Sigmoid colon (tissue), 7 donors: ENCODE data around the gene UBXN10. TPM values are rescaled to one million over a fixed set of nuclear protein-coding genes. Genes with fewer than 3 reads are reported as not detected.

Source experiments
- DNase-seq: peaks from one replicate; pipeline ENCODE4 v3.0.0-alpha.2; 2019
- H3K27ac ChIP-seq, 4 donors: fragments of 200-600 bp; sonication (generic); one replicate each; pipeline ENCODE4 v1.5.1; 2016 to 2019; ENCODE audit warnings: mild to moderate bottlenecking in 1 of 4
- H3K27me3 ChIP-seq, 3 donors: fragments of 200-600 bp; sonication (generic); one replicate each; pipeline ENCODE4 v1.5.1; 2019; ENCODE audit warnings: mild to moderate bottlenecking in 1 of 3
- H3K36me3 ChIP-seq, 4 donors: fragments of 200-600 bp; sonication (generic); one replicate each; pipeline ENCODE4 v1.5.1; 2016 to 2019
- H3K4me1 ChIP-seq, 4 donors: fragments of 200-600 bp; sonication (generic); one replicate each; pipeline ENCODE4 v1.5.1; 2017 to 2019
- H3K4me3 ChIP-seq, 4 donors: fragments of 200-600 bp; sonication (generic); one replicate each; pipeline ENCODE4 v1.5.1; 2017 to 2019; ENCODE audit warnings: mild to moderate bottlenecking in 2 of 4, moderate library complexity in 1 of 4
- H3K9me3 ChIP-seq, 4 donors: fragments of 200-600 bp in 3 of 4; sonication (generic) in 3 of 4; one replicate each; pipeline versions ENCODE4 v1.5.1 to v1.6.1; 2013 to 2019
- EP300 ChIP-seq, 4 donors: sonication (generic); formaldehyde crosslinking; IDR thresholded peaks; one replicate each; pipeline ENCODE4 v1.6.1; 2017; ENCODE audit warnings: antibody characterized with exemption in 4 of 4
- POLR2A ChIP-seq, 2 donors: fragments of 450-650 bp; IDR thresholded peaks; one replicate each; pipeline ENCODE4 v1.6.1; 2016; ENCODE audit warnings: antibody characterized with exemption in 2 of 2, mild to moderate bottlenecking in 2 of 2, moderate library complexity in 2 of 2
- POLR2AphosphoS5 ChIP-seq, 4 donors: sonication (generic); formaldehyde crosslinking; IDR thresholded peaks; one replicate each; pipeline ENCODE4 v1.6.1; 2017; ENCODE audit warnings: antibody characterized with exemption in 4 of 4
- WGBS, 2 donors: extraction: QIAGEN DNeasy Blood & Tissue Kit; methylation state at CpG; one replicate each; pipeline ENCODE4 v1.1.7; 2013; 5-methylcytosine and 5-hydroxymethylcytosine counted together
- intact Hi-C: fragments of 100-400 bp; cut with DNase I; formaldehyde crosslinking; loops from one replicate; pipeline ENCODE4 v1.15.1; 2023
- polyA plus RNA-seq, 3 donors: library from polyadenylated mRNA; stranded (reverse); fragments of 200-250 nt; gene quantifications; one replicate each; pipeline ENCODE4 v1.2.3, GENCODE V29; 2013
- total RNA-seq, 4 donors: library from RNA; depleted of rRNA; stranded (reverse); fragments of >200 nt; gene quantifications; one replicate each; pipeline ENCODE4 v1.1.0, GENCODE V29; 2016
- TF ChIP-seq, protein P1 (sequence below), 4 experiments: fragments of 450-650 bp in 3 of 4; fragments of 200-600 bp in 1 of 4; IDR thresholded peaks; one replicate each; pipeline ENCODE4 v1.5.1; 2016 to 2019; ENCODE audit warnings: antibody characterized with exemption in 4 of 4, mild to moderate bottlenecking in 3 of 4, moderate library complexity in 2 of 4
- donor health status: healthy with polysubstance abuse.
- donor health status: Bipolar disorder and iron deficiency.
- donor health status: healthy.

UBXN10 gene
- total and polyA plus RNA-seq, 7 donors: 2.9 to 25.0 (median 14.6) TPM

DNA sequence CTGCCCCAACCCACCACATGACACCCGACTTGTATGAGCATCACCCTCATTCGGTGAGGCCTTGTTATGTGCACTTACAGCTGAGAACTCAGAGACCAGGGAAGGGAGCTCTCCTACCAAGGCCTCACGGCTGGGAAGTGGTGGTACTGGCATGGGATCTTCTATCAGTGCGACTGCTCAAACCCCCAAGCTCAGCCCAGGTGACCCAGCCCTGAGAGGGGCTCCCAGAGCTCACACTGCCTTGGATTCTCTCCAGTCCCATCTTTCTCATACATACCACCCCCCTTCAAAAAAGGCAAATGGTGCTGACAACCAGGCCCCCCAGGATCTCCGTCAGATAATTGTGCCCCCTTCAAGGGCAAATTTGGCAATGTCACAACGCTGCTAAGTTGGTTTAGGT lies 47.5 kb upstream of the UBXN10 start:
- intact Hi-C loops: no loop called here
- Histone ChIP-seq H3K27me3 (peaks cover 0 to 8% (median 0%) of the 10 kb centered on the region in 3 donors), H3K9me3 (no peaks in the 10 kb centered on the region), H3K27ac (no peak overlapping the region), H3K36me3 (no peaks in the 10 kb centered on the region), H3K4me3 (no peak overlapping the region), H3K4me1 (no peaks in the 10 kb centered on the region)
- peak; percentile 15 for DNase-seq
- TF ChIP-seq POLR2A (IDR thresholded peaks at IDR 0.05) (no peak), POLR2AphosphoS5 (IDR thresholded peaks at IDR 0.05) (no peak), EP300 (IDR thresholded peaks at IDR 0.05) (no peak)
- TF ChIP-seq, protein P1, sequence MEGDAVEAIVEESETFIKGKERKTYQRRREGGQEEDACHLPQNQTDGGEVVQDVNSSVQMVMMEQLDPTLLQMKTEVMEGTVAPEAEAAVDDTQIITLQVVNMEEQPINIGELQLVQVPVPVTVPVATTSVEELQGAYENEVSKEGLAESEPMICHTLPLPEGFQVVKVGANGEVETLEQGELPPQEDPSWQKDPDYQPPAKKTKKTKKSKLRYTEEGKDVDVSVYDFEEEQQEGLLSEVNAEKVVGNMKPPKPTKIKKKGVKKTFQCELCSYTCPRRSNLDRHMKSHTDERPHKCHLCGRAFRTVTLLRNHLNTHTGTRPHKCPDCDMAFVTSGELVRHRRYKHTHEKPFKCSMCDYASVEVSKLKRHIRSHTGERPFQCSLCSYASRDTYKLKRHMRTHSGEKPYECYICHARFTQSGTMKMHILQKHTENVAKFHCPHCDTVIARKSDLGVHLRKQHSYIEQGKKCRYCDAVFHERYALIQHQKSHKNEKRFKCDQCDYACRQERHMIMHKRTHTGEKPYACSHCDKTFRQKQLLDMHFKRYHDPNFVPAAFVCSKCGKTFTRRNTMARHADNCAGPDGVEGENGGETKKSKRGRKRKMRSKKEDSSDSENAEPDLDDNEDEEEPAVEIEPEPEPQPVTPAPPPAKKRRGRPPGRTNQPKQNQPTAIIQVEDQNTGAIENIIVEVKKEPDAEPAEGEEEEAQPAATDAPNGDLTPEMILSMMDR (IDR thresholded peaks at IDR 0.05): no peak
- 94 to 95% methylated on average over 6 of the region's 6 CpGs for WGBS, 2 donors

- intact Hi-C loops: no loop called here
Measured at GRCh38 chr1:20138961-20139550, 46.8 kb upstream of the UBXN10 start, which contains the start of gene PLA2G2F. TSS of gene PLA2G2F (plus strand) at chr1:20139323. CDS start at chr1:20139428, 105 bp downstream.

GRCh38 chr1:20139776-20140612 lies 45.9 kb upstream of the UBXN10 start:
- Histone ChIP-seq H3K9me3 (no peaks in the 10 kb centered on the region), H3K27ac (no peak overlapping the region), H3K4me3 (no peak overlapping the region), H3K4me1 (no peaks in the 10 kb centered on the region), H3K27me3 (peaks cover 0 to 8% (median 0%) of the 10 kb centered on the region in 3 donors), H3K36me3 (no peaks in the 10 kb centered on the region)
- 75 to 76% methylated on average over 13 of the region's 13 CpGs for WGBS, 2 donors
- intact Hi-C loops: no loop called here
- no peak for TF ChIP-seq POLR2A (IDR thresholded peaks at IDR 0.05)
- no peak for TF ChIP-seq EP300 (IDR thresholded peaks at IDR 0.05)
- TF ChIP-seq POLR2AphosphoS5 (IDR thresholded peaks at IDR 0.05): no peak
- TF ChIP-seq, protein P1 (IDR thresholded peaks at IDR 0.05): no peak
- peak; percentile 40 for DNase-seq

More at GRCh38 chr1:20138961-20139550, 46.8 kb upstream of the UBXN10 start, which contains the start of gene PLA2G2F:
- Histone ChIP-seq H3K27me3 (peaks cover 0 to 8% (median 0%) of the 10 kb centered on the region in 3 donors), H3K36me3 (no peaks in the 10 kb centered on the region), H3K4me1 (no peaks in the 10 kb centered on the region), H3K4me3 (no peak within 1 kb of the TSS), H3K9me3 (no peaks in the 10 kb centered on the region), H3K27ac (no peak within 1 kb of the TSS)
- 85 to 88% methylated on average over 9 of the region's 9 CpGs for WGBS, 2 donors
- no peak for TF ChIP-seq POLR2A (IDR thresholded peaks at IDR 0.05)
- peak; percentile 39 for DNase-seq

DNA sequence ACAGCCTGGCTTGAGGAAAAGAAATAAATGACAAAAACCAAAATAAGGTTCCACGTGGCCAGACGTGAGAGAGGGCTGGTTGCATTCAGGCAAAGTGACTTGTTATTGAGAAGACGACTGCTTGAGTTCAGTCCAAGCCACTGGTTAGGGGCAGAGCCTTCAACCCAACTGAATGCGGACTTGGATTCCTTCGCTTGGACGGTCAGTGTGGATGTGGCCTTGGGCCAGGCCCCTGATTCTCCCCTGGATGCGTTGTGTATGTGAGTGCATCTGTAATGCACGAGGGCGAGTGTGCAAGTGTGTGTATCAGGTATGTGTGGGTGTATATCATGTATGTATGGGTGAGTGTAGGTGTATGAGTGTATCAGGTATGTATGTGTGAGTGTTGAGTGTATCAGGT lies 44.9 kb upstream of the UBXN10 start:
- 91% methylated on average over 9 of the region's 9 CpGs for WGBS, 2 donors
- H3K27ac ChIP-seq: no peak overlapping the region
- no peak overlapping the region for H3K4me3 ChIP-seq
- TF ChIP-seq, protein P1 (IDR thresholded peaks at IDR 0.05): no peak
- no peak for TF ChIP-seq EP300 (IDR thresholded peaks at IDR 0.05)
- no peak for TF ChIP-seq POLR2A (IDR thresholded peaks at IDR 0.05)
- TF ChIP-seq POLR2AphosphoS5 (IDR thresholded peaks at IDR 0.05): no peak
- H3K27me3 ChIP-seq: peaks cover 0 to 8% (median 0%) of the 10 kb centered on the region in 3 donors
- no peaks in the 10 kb centered on the region for H3K36me3 ChIP-seq
- no peaks in the 10 kb centered on the region for H3K4me1 ChIP-seq
- H3K9me3 ChIP-seq: no peaks in the 10 kb centered on the region
- intact Hi-C loops: no loop called here
- peak; percentile 6 for DNase-seq

GRCh38 chr1:20141466-20141865 lies 44.4 kb upstream of the UBXN10 start:
- TF ChIP-seq EP300 (IDR thresholded peaks at IDR 0.05) (no peak), POLR2AphosphoS5 (IDR thresholded peaks at IDR 0.05) (no peak), POLR2A (IDR thresholded peaks at IDR 0.05) (no peak)
- TF ChIP-seq, protein P1 (IDR thresholded peaks at IDR 0.05): no peak
- peaks cover 0 to 5% (median 0%) of the 10 kb centered on the region in 3 donors for H3K27me3 ChIP-seq
- no peaks in the 10 kb centered on the region for H3K9me3 ChIP-seq
- H3K27ac ChIP-seq: no peak overlapping the region
- H3K4me1 ChIP-seq: no peaks in the 10 kb centered on the region
- no peaks in the 10 kb centered on the region for H3K36me3 ChIP-seq
- WGBS, 2 donors: 89 to 92% methylated on average over 7 of the region's 7 CpGs
- intact Hi-C loops: no loop called here
- peak; percentile 45 for DNase-seq
- H3K4me3 ChIP-seq: no peak overlapping the region
